HG03045 (cell line): ENCODE results near the gene BRINP1.

Source experiments
- ATAC-seq: cut with Tn5 transposase; IDR thresholded peaks from one replicate; pipeline ENCODE4 v1.9.1; 2021; ENCODE audit warnings: mild to moderate bottlenecking, moderate library complexity; ENCODE audit not compliant: unreplicated experiment

BRINP1 gene

DNA sequence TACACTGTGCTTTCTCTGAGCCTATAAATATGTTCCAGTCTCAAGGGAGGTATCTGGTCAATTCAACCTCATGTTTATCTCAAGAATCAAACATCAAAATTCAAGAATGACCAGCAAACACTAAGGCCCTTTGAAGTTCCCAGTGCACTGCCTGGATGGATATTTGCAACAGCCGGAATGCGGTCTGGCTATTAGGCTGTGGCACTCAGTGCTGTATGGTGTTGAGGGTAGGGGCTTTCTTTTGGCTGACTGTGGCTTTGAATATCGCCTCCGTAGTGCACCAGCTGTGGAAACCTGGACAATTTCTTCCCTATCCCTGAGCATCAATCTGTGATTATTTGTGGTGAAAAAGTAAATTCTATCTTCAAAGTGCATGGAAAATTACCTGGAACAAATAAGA, 220.4 kb downstream of the BRINP1 start:
- no peak for ATAC-seq

DNA sequence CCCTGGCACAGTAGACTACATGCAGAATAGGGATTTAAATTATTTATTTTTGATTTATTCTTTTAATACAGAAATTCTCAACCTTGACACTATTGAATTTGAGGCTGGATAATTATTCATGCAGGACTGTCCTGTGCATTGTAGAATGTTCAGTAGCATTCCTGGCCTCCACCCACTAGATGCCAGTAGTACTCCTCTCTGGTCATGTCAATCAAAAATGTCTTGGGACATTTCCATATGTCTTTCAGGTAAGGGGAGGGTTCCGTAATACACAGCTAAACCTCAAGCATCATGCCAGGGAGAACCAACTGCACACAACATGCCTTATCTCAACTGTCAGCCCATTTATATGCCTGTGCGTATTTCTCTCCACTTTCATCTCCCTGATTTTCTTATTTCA, 231.8 kb downstream of the BRINP1 start:
- ATAC-seq, result no peak

DNA sequence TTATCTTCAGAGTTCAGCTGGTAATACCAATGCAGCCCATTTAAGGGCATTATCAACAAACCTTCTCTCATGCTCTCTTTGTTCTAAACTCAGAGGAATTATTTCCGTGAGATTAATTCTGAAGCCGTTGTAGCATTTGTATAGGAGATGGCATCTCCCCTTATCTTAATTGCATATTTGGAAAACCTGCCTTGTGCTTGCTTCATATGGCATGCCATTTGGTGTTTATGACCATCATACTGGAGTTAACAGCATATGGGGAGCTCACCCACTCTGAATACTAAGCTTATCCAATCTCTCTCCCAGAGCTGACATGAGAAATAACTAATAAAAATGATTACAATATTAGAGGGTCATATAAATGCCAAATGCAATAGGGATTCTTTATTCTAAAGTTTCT, 243.2 kb downstream of the BRINP1 start:
- ATAC-seq, result no peak

- no peak for ATAC-seq
Measured at GRCh38 chr9:119121899-119122298, 247.3 kb downstream of the BRINP1 start.

DNA sequence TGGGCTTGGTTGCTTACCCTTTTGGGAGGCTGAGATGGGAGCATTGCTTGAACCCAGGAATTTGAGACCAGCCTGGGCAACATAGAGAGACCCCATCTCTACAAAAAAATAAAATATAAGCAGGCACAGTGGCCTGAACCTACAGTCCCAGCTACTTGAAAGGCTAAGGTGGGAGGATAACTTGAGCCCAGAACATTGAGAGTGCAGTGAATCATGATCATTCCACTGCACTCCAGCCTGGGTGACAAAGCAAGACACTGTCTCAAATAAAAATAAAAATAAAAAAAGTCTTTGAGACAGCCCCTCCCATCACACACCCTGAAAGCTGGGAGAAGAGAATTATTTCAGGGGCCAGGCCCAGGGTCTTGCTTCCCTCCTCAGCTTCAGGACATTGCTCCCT, 251.8 kb downstream of the BRINP1 start:
- ATAC-seq, result no peak
